IPS DF 6.9 (cell line): ENCODE measurements around the gene ZNF248.
"Not testable (repeated sequence)": the region's sequence is repeated elsewhere in the genome, so short reads cannot be mapped to it uniquely, and the experiment has no call there.

ENCODE experiments used
- DNase-seq: peaks from one replicate; pipeline ENCODE4 v3.0.0-alpha.2; 2013; ENCODE audit warnings: low read depth, low spot score
- H3K27ac ChIP-seq: one replicate; pipeline ENCODE4 v1.5.1; 2013; ENCODE audit warnings: low read length, control low read depth
- H3K27me3 ChIP-seq: 2 replicates; pipeline ENCODE4 v1.6.1; 2013; ENCODE audit warnings: mild to moderate bottlenecking, low read length; ENCODE audit not compliant: control insufficient read depth, insufficient read depth
- H3K36me3 ChIP-seq: 2 replicates; pipeline ENCODE4 v1.6.1; 2013; ENCODE audit warnings: low read length; ENCODE audit not compliant: control insufficient read depth, insufficient read depth
- H3K4me1 ChIP-seq: 2 replicates; pipeline ENCODE4 v1.6.1; 2013; ENCODE audit warnings: low read length; ENCODE audit not compliant: control insufficient read depth, insufficient read depth
- H3K4me3 ChIP-seq: 2 replicates; pipeline ENCODE4 v1.5.1; 2013; ENCODE audit warnings: mild to moderate bottlenecking, low read length
- H3K9me3 ChIP-seq: 2 replicates; pipeline ENCODE4 v1.6.1; 2013; ENCODE audit warnings: low read length, inconsistent platforms; ENCODE audit not compliant: control insufficient read depth, insufficient read depth
- WGBS: extraction: QIAGEN DNeasy Blood & Tissue Kit; methylation state at CpG from one replicate; pipeline ENCODE4 v1.1.7; 2013; ENCODE audit warnings: mixed read lengths, missing lambda C conversion rate; ENCODE audit not compliant: insufficient read length, insufficient coverage; 5-methylcytosine and 5-hydroxymethylcytosine counted together

The ZNF248 gene

DNA sequence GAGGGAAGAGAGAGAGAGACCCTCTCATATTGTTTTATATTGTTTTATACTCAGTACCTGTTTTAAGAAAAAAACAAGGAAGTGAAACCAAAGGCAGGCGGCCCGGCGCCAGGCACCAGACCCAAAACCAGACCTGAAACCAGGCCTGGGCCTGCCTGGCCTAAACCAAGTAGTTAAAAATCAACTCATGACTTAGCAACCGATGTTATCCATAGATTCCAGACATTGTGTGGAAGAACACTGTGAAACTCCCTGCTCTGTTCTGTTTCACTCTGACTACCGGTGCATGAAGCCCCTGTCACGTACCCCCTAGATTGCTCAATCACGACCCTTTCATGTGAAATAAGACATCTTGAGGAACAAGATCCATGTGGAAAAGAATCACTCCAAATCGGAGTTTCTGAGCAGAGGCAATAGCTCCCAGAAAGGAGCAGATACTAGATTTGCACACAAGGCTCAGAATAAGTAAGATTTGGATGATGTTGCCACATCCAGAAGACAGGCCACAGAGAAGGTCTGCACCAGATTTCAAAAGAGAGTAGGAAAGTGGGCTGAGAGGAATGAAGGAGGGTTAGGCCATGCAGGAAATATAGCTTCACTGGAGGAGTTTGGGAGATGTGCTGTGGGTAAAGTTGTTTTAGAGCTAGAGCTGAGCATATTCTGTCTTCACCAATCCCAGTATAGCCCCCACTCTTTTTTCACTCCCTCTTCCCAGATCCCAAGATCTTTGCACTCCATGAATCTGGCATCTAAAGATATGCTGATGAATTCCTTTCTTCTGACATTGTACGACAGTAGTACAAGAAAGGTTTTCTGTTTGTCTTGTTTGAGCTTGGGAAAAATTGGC, 8.8 kb upstream of the ZNF248 start:
- H3K36me3 ChIP-seq: no peaks in the 10 kb centered on the region
- no peak overlapping the region for H3K27ac ChIP-seq
- H3K4me3 ChIP-seq: no peak overlapping the region
- H3K27me3 ChIP-seq: no peaks in the 10 kb centered on the region
- no CpG with 5 or more reads among the region's 9 CpGs for WGBS
- no peak for DNase-seq
- H3K9me3 ChIP-seq: peaks cover 3% of the 10 kb centered on the region; the same call in 1 of the 2 replicates
- H3K4me1 ChIP-seq: no peaks in the 10 kb centered on the region

DNA sequence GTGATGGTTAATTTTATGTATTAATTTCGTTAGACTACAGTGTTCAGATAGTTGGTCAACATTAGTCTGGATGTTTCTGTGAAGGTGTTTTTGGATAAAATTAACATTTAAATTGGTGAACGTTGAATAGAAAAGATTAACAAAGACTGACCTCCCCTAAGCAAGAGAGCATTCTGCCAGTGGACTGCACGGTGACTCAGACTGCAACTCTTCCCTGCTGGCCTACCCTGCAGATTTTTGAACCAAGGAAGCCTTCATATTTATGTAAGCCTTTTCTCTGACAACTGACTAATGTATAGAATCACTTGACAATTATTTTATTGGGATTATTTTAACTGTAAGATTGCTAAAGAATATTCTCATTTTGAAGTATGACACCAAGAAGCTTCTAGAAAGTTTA, 7.9 kb upstream of the ZNF248 start:
- peaks cover 3% of the 10 kb centered on the region for H3K9me3 ChIP-seq
- H3K36me3 ChIP-seq: no peaks in the 10 kb centered on the region
- H3K27me3 ChIP-seq: no peaks in the 10 kb centered on the region
- DNase-seq: no peak
- WGBS: no CpG with 5 or more reads among the region's 3 CpGs
- H3K27ac ChIP-seq: no peak overlapping the region
- no peak overlapping the region for H3K4me3 ChIP-seq
- H3K4me1 ChIP-seq: no peaks in the 10 kb centered on the region

- no CpG with 5 or more reads among the region's 2 CpGs for WGBS
- Histone ChIP-seq H3K4me3 (no peak overlapping the region), H3K4me1 (no peaks in the 10 kb centered on the region), H3K36me3 (no peaks in the 10 kb centered on the region), H3K27ac (no peak overlapping the region), H3K27me3 (no peaks in the 10 kb centered on the region), H3K9me3 (peaks cover 5% of the 10 kb centered on the region)
- no peak for DNase-seq
Observed at GRCh38 chr10:37860494-37861190, 3.2 kb upstream of the ZNF248 start.

GRCh38 chr10:37859270-37859669, 1.9 kb upstream of the ZNF248 start:
- not testable (repeated sequence) for H3K27me3 ChIP-seq, H3K9me3 ChIP-seq, H3K4me3 ChIP-seq, H3K27ac ChIP-seq, H3K4me1 ChIP-seq, DNase-seq, H3K36me3 ChIP-seq
- WGBS: no CpG with 5 or more reads among the region's 16 CpGs

GRCh38 chr10:37856881-37857286, 526 bp downstream of the ZNF248 start:
- Histone ChIP-seq H3K27ac (no peak overlapping the region), H3K27me3 (no peaks in the 10 kb centered on the region), H3K4me3 (no peak overlapping the region), H3K36me3 (no peaks in the 10 kb centered on the region), H3K4me1 (no peaks in the 10 kb centered on the region), H3K9me3 (peaks cover 4% of the 10 kb centered on the region)
- no peak for DNase-seq
- WGBS: no CpG with 5 or more reads among the region's 16 CpGs

DNA sequence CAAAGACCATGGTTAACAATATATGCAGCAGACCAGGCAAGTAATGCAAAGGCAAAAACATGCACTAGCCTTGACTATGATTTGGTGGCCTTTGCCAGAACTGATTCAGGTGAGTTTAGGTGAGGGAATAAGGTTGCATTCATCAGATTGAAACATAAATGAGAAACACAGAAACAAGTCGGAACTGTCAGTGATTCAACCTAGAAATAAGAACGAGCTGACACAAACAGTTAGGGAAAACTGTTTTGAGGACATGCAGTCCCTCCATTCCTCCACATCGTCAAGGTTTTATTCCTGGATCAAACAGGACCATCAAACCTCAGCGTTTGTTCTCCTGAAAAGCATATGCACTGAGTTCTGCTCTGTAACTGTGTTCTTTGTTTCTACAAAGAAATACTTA, 1.8 kb downstream of the ZNF248 start:
- Histone ChIP-seq H3K27me3 (no peaks in the 10 kb centered on the region), H3K4me1 (no peaks in the 10 kb centered on the region), H3K9me3 (peaks cover 4% of the 10 kb centered on the region), H3K4me3 (no peak overlapping the region), H3K27ac (no peak overlapping the region), H3K36me3 (no peaks in the 10 kb centered on the region)
- no peak for DNase-seq
- WGBS: no CpG with 5 or more reads among the region's 4 CpGs

- peaks cover 4% of the 10 kb centered on the region for H3K9me3 ChIP-seq
- DNase-seq: no peak
- H3K4me3 ChIP-seq: no peak overlapping the region
- no peak overlapping the region for H3K27ac ChIP-seq
- no peaks in the 10 kb centered on the region for H3K36me3 ChIP-seq
- no peaks in the 10 kb centered on the region for H3K4me1 ChIP-seq
- no peaks in the 10 kb centered on the region for H3K27me3 ChIP-seq
Observed at GRCh38 chr10:37854626-37855025, 2.8 kb downstream of the ZNF248 start.

DNA sequence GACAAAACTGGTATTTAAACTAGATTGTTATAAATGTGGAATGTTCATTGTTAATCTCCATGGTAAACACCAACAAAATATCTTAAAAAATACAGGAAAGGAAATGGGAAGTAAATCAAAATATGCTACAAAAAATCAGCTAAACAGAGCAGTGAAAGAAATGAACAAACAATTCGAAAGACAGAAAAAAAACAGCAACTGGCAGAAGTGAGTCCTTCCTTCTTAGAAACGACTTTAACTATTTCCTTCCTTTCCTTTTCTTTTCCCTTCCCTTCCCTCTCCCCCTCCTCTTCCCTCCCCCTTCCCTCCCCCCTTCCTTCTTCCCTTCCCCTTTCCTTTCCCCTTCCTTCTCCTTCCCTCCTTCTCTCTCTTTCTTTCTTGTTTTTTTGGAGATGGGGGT, 12.8 kb downstream of the ZNF248 start:
- H3K36me3 ChIP-seq: no peaks in the 10 kb centered on the region
- no peaks in the 10 kb centered on the region for H3K4me1 ChIP-seq
- no peak for DNase-seq
- H3K9me3 ChIP-seq: peaks cover 3% of the 10 kb centered on the region; the same call in 1 of the 2 replicates
- H3K27me3 ChIP-seq: no peaks in the 10 kb centered on the region
- H3K4me3 ChIP-seq: no peak overlapping the region
- H3K27ac ChIP-seq: no peak overlapping the region
- WGBS: no CpG with 5 or more reads among the region's 2 CpGs

DNA sequence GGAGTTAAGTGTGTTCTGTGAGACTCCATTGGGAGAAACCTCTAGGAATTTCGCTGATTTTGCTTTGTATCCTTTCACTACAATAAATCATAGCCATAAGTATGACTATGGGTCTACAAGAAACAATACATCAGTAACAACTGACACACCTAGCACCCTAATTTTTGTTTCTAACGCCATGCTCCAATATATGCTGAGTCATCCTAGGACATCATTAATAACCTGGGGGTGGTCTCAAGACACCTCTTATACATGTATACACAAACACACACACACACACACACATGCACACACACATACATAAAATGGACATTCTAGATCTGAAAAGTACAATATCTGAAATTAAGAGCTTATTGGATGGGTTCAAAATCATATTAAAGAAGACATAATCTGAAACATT, 18.2 kb downstream of the ZNF248 start:
- Histone ChIP-seq H3K9me3 (peaks cover 7% of the 10 kb centered on the region), H3K27ac (no peak overlapping the region), H3K4me1 (no peaks in the 10 kb centered on the region), H3K4me3 (no peak overlapping the region), H3K36me3 (no peaks in the 10 kb centered on the region), H3K27me3 (no peaks in the 10 kb centered on the region)
- no peak for DNase-seq
- no CpG with 5 or more reads among the region's 2 CpGs for WGBS

GRCh38 chr10:37831495-37832333, 25.7 kb downstream of the ZNF248 start:
- no CpG with 5 or more reads among the region's 4 CpGs for WGBS
- no peaks in the 10 kb centered on the region for H3K4me1 ChIP-seq
- no peak overlapping the region for H3K27ac ChIP-seq
- peaks cover 12% of the 10 kb centered on the region for H3K9me3 ChIP-seq
- H3K27me3 ChIP-seq: no peaks in the 10 kb centered on the region
- H3K4me3 ChIP-seq: no peak overlapping the region
- DNase-seq: no peak
- no peaks in the 10 kb centered on the region for H3K36me3 ChIP-seq
